ENCODE measurements around the gene MEX3D. TPM values are rescaled to one million over a fixed set of nuclear protein-coding genes. Genes with fewer than 3 reads are reported as not detected.

MEX3D gene
- total RNA-seq, 1 donor from 2014 or later = 15.9 TPM

DNA sequence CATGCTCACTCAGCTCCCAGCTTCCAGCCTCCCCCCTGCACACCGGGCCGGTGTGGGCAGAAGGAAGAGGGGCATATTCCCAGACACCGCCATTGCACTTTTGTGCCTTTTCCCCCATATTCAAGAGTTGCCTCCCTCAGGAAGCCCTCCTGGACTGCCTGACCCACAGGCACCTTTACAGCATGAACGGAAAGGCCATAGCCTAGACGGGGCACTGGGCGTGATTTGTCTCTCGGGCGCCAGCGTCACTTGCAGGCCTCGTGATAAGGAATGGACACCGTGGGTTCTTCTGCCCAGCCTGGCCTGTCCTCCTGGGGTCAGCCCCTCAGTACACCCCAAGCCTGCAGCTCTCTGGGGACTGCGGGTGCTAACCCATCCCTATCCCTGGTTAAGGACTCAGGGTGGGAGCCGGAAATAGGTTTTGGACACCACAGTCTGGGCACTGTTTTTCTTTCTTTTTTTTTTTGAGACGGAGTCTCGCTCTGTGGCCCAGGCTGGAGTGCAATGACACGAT lies 38.1 kb upstream of the MEX3D start:
- no peak for DNase-seq
- H3K27me3 Mint-ChIP-seq = no peaks in the 10 kb centered on the region
- no peaks in the 10 kb centered on the region for H3K9me3 Mint-ChIP-seq
- H3K4me1 Mint-ChIP-seq = peaks cover 24% of the 10 kb centered on the region
- H3K27ac Mint-ChIP-seq = peak overlapping the region; percentile 99
- intact Hi-C loops (cut with micrococcal nuclease) = loop anchor here (5.0 kb wide), 1 partner anchor 66 kb away; no protein-coding TSS in a partner anchor
- H3K36me3 Mint-ChIP-seq (ENCODE audit: low read depth) = peaks cover 27% of the 10 kb centered on the region
- peak overlapping the region; percentile 95 for H3K4me3 Mint-ChIP-seq

DNA sequence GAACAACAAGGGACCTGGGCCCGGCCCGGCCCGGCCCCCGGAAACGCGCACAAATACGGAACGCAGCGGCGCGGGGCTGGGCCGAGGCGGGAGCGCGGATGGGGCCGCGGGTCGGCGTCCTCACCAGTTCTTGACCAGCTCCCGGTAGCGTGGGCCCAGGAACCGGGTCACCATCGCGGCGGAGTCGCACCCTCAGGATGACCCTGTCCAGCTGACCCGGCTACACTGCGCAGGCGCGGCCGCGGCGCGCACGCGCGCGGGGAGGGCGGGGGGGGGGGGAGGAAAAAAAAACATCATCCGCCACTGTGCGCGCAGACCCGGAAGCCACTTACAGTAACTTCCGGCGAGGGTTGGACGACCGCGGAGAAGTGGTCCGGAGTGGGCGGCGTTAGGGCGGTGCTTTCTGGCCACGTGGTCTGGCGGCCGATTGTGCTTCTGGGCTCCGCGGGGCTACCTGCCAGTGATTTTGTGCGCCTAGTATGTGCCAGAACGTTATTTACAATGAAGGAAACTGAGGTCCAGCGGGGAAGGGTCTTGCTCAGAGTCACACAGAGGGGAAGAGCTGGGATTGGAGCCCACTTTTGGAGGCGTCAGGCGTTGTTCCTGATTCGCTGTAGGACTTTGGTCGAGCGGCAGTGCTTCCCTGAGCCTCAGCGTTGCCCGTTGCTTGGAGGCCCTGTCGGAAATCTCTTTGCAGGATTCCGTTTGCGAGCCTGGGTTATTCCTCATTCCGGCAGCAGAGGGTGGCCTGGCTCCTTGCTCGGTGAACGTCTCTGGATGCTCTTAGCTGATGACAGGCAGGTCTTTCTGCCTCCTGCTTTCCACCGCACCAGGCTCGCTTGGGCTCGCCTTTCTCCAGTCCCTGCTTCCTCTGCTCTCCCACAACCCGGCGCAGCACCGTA lies 37.4 kb upstream of the MEX3D start, which contains the start of gene UQCR11:
Gene UQCR11, minus strand, starts transcription at position 227 of the 902 bp plus-strand sequence. Its CDS starts 53 bp downstream, at position 174.
- Mint-ChIP-seq H3K4me1 (peaks cover 24% of the 10 kb centered on the region), H3K36me3 (ENCODE audit: low read depth) (peaks cover 24% of the 10 kb centered on the region), H3K27me3 (no peaks in the 10 kb centered on the region), H3K4me3 (peak within 1 kb of the TSS; percentile 95), H3K9me3 (no peaks in the 10 kb centered on the region), H3K27ac (peak within 1 kb of the TSS; percentile 99)
- peak; percentile 98 for DNase-seq
- intact Hi-C loops (cut with micrococcal nuclease) = loop anchor here (1.0 to 5.0 kb wide), 3 partner anchors 13 to 67 kb away; partner anchors contain the start of gene MBD3

- intact Hi-C loops (cut with micrococcal nuclease) = no loop called here
- Mint-ChIP-seq H3K4me3 (no peak overlapping the region), H3K27ac (no peak overlapping the region), H3K36me3 (ENCODE audit: low read depth) (peaks cover 28% of the 10 kb centered on the region), H3K9me3 (no peaks in the 10 kb centered on the region), H3K4me1 (peaks cover 14% of the 10 kb centered on the region), H3K27me3 (no peaks in the 10 kb centered on the region)
- DNase-seq = no peak
Observed at GRCh38 chr19:1602091-1602707, 34.1 kb upstream of the MEX3D start.

- Mint-ChIP-seq H3K4me1 (peaks cover 12% of the 10 kb centered on the region), H3K4me3 (no peak overlapping the region), H3K27ac (no peak overlapping the region), H3K27me3 (no peaks in the 10 kb centered on the region), H3K9me3 (no peaks in the 10 kb centered on the region), H3K36me3 (ENCODE audit: low read depth) (peaks cover 30% of the 10 kb centered on the region)
- intact Hi-C loops (cut with micrococcal nuclease) = no loop called here
- no peak for DNase-seq
Observed at GRCh38 chr19:1601613-1602064, 33.5 kb upstream of the MEX3D start.

DNA sequence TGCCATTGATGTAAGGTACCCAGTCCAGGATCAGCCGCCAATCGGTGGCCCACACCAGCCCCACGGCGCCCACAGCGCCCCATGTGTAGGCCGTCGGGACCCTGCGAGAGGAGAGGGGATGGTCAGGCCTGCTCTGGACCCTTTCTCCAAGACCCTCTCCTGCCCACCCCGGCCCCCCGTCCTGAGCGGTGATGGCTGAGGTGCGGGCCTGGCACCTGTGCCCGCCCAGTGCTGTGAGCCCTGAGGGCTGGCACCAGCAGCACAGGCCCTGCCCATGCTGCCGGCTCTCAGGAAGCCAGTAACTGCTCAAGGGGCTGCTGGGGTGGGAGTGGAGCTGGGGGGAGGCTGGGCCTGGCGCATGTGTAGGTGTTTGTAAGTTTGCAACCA lies 31.3 kb upstream of the MEX3D start:
- intact Hi-C loops (cut with micrococcal nuclease) = no loop called here
- no peaks in the 10 kb centered on the region for H3K27me3 Mint-ChIP-seq
- no peak overlapping the region for H3K4me3 Mint-ChIP-seq
- H3K4me1 Mint-ChIP-seq = peaks cover 4% of the 10 kb centered on the region
- DNase-seq = no peak
- H3K36me3 Mint-ChIP-seq (ENCODE audit: low read depth) = peaks cover 41% of the 10 kb centered on the region
- no peak overlapping the region for H3K27ac Mint-ChIP-seq
- no peaks in the 10 kb centered on the region for H3K9me3 Mint-ChIP-seq

DNA sequence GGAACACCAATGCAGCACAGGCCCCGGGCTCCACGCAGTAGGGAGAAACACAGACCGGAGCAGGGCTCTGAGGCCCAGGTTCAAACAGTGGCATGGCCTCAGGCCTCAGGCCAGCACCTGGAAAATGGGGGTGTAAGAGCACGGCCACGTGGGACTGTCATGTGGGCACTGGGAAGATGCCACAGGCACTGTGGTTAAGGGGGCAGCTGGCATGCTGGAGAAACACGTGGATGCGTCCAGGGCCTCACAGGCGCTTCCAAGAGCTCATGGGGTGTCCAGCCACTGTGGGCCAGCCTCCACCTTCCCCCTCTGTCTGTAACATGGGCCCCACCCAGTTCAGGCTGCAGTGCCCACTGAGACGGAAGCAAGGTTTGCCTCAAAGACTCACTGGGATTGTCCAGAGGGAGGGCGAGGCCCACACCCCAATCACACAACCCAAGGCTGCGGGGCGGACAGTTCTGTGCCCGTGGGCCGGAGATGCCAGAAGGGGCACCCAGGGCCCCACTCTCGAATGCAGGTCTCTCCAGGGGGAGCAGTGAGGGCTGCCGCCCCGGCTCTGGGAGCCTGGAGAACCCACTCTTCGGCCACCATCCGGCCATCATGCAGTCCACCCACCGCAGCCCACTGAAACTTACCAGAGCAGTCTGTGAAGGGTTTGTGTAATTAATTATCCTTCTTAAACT lies 30.8 kb upstream of the MEX3D start:
- Mint-ChIP-seq H3K4me1 (peaks cover 4% of the 10 kb centered on the region), H3K27ac (no peak overlapping the region), H3K36me3 (ENCODE audit: low read depth) (peaks cover 38% of the 10 kb centered on the region), H3K9me3 (no peaks in the 10 kb centered on the region), H3K4me3 (no peak overlapping the region), H3K27me3 (no peaks in the 10 kb centered on the region)
- DNase-seq = peak; percentile 54
- intact Hi-C loops (cut with micrococcal nuclease) = no loop called here

DNA sequence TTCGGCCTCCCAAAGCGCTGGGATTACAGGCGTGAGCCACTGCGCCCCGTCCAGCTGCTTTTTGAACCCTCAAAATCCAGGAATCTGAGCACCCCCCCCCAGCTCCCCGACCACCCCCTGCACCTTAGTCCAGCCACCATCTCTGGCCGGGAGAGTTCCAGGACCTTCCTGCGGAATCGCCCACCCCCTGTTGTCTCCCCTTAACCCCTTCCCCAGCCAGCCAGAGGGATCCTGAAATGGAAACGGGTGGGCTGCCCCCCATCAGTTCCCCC lies 25.3 kb upstream of the MEX3D start:
- Mint-ChIP-seq H3K27ac (peak overlapping the region; percentile 87), H3K27me3 (no peaks in the 10 kb centered on the region), H3K9me3 (no peaks in the 10 kb centered on the region), H3K36me3 (ENCODE audit: low read depth) (peaks cover 35% of the 10 kb centered on the region), H3K4me3 (peak overlapping the region; percentile 91), H3K4me1 (peaks cover 17% of the 10 kb centered on the region)
- DNase-seq = no peak
- intact Hi-C loops (cut with micrococcal nuclease) = loop anchor here (5.0 kb wide), 2 partner anchors 59 to 219 kb away; partner anchors contain the start of genes ATP8B3 and TCF3

DNA sequence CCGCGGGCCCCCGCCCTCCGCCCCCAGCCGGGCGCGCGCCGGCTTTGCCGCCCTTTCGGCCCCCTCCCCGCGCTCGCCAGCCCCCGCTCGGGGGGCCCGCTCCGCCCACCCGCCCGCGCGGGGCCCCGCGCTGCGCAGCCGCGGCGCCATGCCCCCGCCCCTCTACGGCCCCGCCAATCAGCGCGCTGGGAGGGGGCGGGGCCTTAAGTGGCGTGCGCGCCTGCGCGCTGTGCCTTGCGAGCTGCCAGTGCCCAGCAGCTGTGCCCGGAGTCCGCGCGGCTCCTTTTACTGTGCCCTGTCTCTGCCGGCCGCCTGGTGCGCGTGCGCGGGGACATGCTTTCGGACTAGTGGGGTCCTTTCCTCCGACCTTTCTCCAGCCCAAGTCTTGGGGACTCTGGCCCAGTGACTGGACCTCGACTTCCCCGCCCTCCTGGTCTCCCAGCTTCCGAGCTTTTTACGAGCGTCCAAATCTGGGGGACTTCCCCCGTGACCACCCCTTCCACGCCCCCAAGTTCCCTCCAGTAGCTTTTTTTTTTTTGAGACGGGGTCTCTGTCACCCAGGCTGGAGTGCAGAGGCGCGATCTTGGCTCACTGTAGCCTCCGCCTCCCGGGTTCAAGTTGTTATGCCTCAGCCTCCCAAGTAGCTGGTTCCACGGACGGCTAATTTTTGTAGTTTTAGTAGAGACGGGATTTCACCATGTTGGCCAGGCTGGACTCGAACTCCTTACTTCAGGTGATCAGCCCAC lies 24.8 kb upstream of the MEX3D start, which contains the start of gene MBD3:
Gene MBD3, minus strand, starts transcription at position 111 of the 746 bp plus-strand sequence. CDS start 234 bp downstream, outside the sequence.
- H3K4me1 Mint-ChIP-seq = peaks cover 17% of the 10 kb centered on the region
- peak within 1 kb of the TSS; percentile 95 for H3K4me3 Mint-ChIP-seq
- peak within 1 kb of the TSS; percentile 91 for H3K27ac Mint-ChIP-seq
- no peaks in the 10 kb centered on the region for H3K9me3 Mint-ChIP-seq
- H3K36me3 Mint-ChIP-seq (ENCODE audit: low read depth) = peaks cover 34% of the 10 kb centered on the region
- intact Hi-C loops (cut with micrococcal nuclease) = loop anchor here (1.0 to 5.0 kb wide), 4 partner anchors 12 to 219 kb away; partner anchors contain the start of genes ATP8B3, DAZAP1, TCF3 and UQCR11
- H3K27me3 Mint-ChIP-seq = no peaks in the 10 kb centered on the region
- DNase-seq = peak; percentile 97

- Mint-ChIP-seq H3K4me1 (peaks cover 17% of the 10 kb centered on the region), H3K36me3 (ENCODE audit: low read depth) (peaks cover 27% of the 10 kb centered on the region), H3K27ac (peak overlapping the region; percentile 91), H3K4me3 (peak overlapping the region; percentile 95), H3K27me3 (no peaks in the 10 kb centered on the region), H3K9me3 (no peaks in the 10 kb centered on the region)
- intact Hi-C loops (cut with micrococcal nuclease) = loop anchor here (1.0 to 5.0 kb wide), 4 partner anchors 13 to 220 kb away; partner anchors contain the start of genes ATP8B3, DAZAP1, TCF3 and UQCR11
- DNase-seq = peak; percentile 96
Observed at GRCh38 chr19:1592024-1592754, 24.1 kb upstream of the MEX3D start.

GRCh38 chr19:1591421-1592023 lies 23.4 kb upstream of the MEX3D start:
- intact Hi-C loops (cut with micrococcal nuclease) = loop anchor here (1.0 to 5.0 kb wide), 4 partner anchors 14 to 221 kb away; partner anchors contain the start of genes ATP8B3, DAZAP1, TCF3 and UQCR11
- Mint-ChIP-seq H3K4me1 (peaks cover 17% of the 10 kb centered on the region), H3K9me3 (no peaks in the 10 kb centered on the region), H3K27ac (peak overlapping the region; percentile 91), H3K27me3 (no peaks in the 10 kb centered on the region), H3K36me3 (ENCODE audit: low read depth) (peaks cover 25% of the 10 kb centered on the region), H3K4me3 (peak overlapping the region; percentile 95)
- DNase-seq = no peak

DNA sequence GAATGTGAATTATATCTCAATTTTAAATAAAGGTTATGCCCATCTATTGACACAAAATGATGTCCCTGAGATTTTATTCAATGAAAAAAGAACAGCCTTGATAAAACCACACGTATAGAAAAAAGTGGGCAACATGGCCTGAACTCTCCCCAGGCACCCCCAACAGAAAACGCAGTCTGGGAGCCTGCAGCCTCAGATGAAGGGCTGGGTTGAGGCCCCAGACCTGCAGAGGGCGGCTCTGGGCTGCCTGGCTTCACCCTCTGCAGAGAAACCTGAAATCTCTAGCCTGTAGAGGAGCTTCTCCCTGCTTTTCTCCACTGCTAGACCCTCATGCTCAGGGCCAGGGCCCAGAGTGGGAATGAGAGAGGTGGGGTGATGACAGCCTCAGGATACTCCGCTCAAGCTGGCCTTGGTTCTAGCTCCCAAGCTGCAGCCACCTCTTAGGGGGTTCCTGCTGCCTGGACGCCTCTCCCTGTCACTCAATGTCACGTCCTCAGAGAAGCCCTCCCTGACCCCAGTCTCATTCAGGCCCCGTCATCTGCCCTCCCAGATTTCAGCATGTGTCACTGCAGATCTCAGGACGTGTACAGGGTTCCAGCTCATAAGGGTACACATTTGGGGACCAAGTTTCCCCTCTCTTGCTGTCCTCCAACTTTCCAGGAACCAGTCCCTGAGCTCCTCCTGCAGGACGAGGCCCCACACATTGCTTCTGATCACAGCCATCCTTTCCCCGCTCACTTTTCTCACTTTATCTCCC lies 22.7 kb upstream of the MEX3D start:
- H3K4me1 Mint-ChIP-seq = peaks cover 17% of the 10 kb centered on the region
- peaks cover 28% of the 10 kb centered on the region for H3K36me3 Mint-ChIP-seq (ENCODE audit: low read depth)
- intact Hi-C loops (cut with micrococcal nuclease) = loop anchor here (5.0 kb wide), 2 partner anchors 61 to 221 kb away; partner anchors contain the start of genes ATP8B3 and TCF3
- peak overlapping the region; percentile 91 for H3K27ac Mint-ChIP-seq
- peak overlapping the region; percentile 95 for H3K4me3 Mint-ChIP-seq
- no peaks in the 10 kb centered on the region for H3K9me3 Mint-ChIP-seq
- DNase-seq = peak; percentile 81
- no peaks in the 10 kb centered on the region for H3K27me3 Mint-ChIP-seq

Measured in activated CD4-positive, alpha-beta T cell treated with anti-CD3 and anti-CD28 coated beads, Interleukin-2, amount 10 ng/mL, durations not matched to agents 24 days and 14 days (primary cell).